Lower leg skin (tissue), 3 donors: Measurements from ENCODE around the gene VSTM2B.

Source experiments
- CTCF ChIP-seq, 3 donors: fragments of 450-650 bp; IDR thresholded peaks; one replicate each; pipeline ENCODE4 v1.5.1; 2016; ENCODE audit warnings: antibody characterized with exemption in 3 of 3, mild to moderate bottlenecking in 3 of 3, moderate library complexity in 2 of 3
- POLR2A ChIP-seq, 2 donors: fragments of 450-650 bp; IDR thresholded peaks; one replicate each; pipeline ENCODE4 v1.6.1; 2016 to 2017; ENCODE audit warnings: antibody characterized with exemption in 2 of 2, mild to moderate bottlenecking in 1 of 2, moderate library complexity in 1 of 2

- TF ChIP-seq CTCF (IDR thresholded peaks at IDR 0.05) (no peak), POLR2A (IDR thresholded peaks at IDR 0.05) (no peak)
These were observed 5.7 kb downstream of the VSTM2B start for GRCh38 chr19:29531458-29532025.
